NCI-H2196 (cell line): ENCODE data around the gene TBCD.
A peak's percentile ranks its signal among the peaks of the same experiment; 100 is the strongest.

Source experiments
- DNase-seq: peaks from one replicate; lab custom pipeline; 2025; ENCODE audit not compliant: unreplicated experiment; lab: John Stamatoyannopoulos, UW

Gene TBCD

DNA sequence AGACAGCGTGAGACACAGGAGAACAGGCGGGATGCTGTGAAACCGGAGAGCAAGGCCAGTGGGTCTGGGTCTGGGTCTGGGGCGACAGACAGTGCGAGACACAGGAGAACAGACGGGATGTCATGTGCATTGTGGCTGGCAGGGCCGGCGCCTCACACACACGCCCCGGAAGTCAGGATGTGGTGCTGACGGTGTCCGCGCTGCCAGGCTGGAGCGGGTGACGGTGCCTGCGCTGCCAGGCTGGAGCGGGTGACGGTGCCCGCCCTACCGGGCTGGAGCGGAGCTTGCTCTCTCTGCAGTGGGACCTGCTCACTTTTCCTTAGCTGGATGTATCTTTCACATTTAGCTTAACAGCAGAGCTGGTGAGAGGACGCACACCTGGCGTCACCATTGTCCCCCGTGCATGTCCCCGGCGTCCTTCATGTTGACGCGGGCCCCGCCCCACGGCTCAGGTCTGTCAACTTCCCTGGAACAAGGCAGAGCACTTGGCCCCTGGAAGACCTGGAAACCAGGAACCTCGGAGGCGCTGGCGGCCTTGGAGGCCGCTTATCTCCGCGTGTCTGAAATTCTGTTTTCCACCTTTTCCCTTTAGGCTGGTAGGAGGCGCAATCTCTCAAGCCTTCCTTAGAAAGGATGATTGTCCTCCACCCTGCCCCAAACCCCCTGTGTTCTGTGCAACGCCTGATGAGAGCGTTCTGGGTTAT, 131.0 kb downstream of the TBCD start:
- no peak for DNase-seq

DNA sequence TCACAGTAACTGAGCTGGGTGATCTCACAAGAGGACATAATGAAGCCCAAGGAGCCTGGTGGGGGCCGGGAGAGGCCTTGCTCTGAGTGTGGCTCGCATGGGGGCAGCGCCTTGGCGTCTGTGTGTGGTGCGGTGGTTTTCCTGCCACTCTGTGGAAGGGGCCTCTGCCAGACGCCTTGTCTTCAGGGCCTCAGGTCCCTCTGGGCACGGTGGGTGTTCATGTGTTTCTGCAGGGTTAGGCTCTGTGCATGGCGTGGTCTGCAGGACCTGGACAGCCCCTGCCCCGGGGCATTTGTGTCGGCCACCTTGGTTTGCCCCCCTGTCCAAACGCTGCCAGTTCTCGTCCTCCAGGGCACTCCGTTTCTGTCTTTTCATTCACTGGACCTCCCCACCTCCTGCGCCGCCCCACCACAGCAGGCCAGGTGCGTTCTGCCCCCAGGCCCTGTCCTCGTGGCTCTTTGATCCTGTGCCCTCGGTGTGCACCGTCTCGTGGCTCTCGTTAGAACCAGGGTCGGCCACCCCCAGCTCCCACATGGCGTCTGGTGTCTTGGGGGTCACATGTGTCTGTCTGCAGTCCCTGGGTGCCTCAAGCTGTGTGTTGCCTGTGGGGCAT, 131.7 kb downstream of the TBCD start:
- no peak for DNase-seq

DNA sequence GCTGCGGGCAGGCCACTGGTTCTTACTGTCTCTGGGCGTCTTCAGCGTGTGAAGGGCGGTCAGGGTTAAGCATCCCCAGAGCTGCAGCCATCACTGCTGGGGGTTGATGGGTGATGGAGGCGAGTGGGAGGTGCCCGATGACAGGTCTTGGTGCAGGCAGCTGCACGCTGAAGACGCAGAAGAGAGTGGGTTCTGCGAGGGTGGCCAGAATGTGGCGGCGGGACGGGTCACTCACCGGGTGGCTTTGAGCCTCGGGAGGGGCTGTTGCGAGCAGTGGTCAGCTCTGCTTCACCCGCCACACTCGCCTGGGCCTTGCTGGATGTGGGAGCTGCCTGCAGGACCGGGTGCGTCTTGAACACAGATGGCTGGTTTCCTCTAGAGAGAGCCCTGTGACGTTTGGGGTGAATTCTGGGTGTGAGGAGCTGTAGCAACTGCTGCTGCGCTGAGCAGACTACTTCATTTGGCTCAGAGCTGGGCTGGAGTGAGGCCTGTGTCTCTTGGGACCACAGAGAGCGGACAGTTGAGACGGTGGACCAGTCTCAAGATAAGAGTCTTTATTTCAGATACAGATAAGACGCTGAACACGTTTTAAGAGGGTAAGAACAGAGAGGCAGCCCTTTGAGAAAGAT, 132.6 kb downstream of the TBCD start:
- DNase-seq, result no peak

DNA sequence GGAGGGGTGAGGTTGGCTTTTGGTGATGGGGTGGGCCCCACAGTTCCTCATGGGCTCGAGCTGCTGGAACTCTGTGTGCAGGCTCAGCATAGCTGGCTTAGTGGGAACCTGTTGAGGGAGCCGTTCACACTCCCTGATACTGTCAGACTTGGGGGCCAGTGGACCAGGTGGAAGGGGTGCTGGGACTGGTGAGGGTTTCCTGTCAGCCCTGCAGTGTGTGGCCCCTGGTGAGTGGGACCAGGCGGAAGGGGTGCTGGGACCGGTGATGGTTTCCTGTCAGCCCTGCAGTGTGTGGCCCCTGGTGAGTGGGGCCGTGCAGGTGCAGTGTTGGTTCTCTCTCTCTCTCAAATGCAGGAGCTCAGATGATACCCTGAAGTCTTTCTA, 133.1 kb downstream of the TBCD start:
- no peak for DNase-seq

DNA sequence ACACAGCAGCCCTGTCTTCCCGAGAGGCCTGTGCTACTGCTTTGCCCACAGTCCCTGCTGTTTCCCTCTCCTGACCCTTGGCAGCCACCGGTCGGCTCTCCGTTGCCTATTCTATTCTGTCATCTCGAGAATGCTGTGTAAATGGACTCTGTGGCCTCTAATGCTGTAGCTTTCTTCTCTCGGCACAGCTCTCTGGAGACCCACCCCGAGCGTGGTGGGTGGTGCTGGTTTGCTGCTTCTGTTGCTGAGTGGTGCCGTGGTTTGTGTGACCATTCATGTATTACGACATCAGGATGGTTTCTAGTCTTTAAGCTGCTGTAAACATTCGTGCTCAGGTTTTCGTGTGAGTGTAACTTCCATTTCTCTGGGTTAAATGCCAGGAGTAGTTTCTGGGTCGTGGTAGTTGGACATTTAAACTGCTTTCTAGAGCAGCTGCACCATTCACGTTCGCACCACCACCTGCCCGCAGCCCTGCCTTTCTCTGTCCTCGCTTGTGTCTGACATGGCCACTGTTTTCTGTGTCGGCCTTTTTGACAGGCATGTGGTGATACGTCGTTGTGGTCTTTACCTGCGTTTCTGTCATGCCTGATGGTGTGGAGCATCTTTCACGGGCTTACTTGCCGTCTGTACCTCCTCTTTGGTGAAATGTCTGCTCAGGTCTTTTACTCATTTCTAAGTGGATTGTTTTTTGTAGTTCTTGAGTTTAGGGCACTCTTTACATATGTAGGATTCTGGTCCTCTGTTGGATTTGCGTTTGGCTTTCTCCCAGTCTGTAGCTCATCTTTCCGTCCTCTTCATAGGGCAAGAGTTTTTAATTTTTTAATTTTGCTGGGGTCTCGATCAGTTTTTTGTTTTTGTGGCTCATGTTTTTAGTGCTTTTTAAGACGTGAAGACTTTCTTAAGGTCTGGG, 135.6 kb downstream of the TBCD start:
- peak; percentile 12 for DNase-seq

DNA sequence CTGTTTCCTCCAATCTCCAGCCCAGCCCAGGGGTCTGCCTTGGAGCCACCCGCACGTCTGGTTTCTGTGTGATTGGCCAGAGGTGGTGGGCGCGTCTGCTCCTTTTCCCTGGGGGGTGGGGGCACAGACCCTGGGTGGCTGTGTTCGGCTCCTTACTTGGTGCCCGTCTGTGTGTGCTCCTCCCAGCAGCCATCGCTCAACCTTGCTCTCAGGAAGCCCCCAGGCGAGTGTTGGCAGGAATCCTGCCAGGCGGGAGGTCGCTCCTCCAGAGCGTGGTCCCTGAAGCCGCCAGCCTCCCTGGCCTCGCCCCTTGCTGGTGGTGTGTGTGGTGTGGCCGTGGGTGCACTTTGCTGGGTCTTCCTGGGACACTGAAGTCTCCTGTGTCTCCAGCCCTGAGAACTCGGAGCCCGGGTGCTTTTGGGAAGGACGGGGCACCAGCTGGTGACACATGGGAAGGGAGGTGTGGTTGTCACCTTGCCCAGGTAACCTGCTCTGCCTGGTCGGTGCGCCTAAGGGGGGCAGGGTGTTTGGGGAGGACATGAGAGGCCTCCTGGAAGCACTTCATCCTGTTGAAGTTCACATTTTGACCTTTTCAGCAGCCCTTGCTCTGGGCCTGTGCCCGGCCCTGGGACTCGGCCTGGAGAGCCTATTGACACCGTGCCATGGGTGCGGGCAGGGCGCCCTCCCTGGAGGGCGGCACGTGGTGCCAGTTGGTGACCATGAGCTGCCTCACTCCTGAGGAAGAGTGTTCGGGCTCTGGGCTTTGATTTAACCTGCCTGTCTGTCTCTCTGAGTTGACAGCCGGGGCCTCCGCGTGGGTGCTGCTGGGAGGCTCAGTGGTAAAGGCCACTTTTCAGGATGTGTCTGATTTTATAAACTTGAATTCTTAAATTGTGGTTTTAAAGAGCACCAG, 137.0 kb downstream of the TBCD start:
- peak; percentile 89 for DNase-seq

DNA sequence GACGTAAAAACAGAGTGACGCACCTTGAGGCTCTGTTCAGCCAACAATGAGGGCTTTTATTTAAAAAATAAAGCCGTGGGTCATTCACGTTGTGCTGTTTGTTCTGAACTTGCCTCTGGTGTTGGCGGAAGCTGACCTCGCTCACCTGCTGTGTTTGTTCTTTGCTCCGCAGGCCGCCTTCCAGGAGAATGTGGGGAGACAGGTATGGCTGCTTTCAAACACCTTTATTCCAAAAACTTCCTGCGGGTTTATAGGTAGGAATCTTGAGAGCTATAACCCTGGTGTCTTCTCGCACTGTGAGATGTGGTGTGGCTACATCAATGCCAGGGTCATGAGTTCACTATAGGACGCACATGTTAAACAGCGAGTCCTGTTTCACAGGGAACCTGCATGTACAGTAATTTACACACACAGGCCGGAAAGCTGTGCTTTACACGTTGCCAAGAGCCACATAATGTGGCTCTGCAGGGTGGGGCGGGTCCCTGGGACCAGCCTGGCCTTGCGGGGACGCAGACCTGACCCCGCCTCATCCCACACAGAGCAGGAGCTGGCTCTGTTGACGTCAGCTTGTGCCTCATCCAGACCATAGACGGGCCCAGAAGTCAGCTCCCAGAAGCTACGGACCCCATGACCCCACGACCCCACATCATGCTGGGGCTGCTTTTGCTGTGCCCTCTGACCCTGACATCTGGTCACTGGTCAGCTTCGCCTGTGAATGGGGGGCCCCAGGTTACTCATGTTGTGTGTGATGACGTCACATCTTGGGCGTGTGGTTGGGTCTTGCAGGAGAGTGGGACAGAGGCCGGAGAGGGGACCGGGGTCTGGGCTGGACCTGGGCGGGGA, 137.9 kb downstream of the TBCD start:
- peak; percentile 79 for DNase-seq

DNA sequence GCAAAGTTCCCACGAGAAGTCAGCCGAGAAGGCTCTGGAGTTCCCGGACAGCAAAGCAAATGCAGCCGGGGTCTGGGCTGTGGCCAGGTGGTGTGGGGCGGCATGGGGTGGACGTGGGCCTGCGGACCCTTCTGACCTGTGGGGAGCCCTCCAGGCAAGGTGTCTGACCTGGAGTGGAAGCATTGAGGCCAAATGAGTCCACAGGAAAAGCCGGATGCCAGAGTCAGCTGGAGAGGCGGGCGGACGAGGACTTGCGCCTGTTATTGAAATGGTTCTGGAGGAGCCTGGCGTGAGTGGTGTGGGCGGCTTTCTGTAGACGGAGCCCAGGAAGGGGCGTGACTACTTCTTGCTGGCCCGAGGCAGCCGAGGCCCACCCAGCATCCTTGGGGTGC, 138.5 kb downstream of the TBCD start:
- DNase-seq, result no peak

DNA sequence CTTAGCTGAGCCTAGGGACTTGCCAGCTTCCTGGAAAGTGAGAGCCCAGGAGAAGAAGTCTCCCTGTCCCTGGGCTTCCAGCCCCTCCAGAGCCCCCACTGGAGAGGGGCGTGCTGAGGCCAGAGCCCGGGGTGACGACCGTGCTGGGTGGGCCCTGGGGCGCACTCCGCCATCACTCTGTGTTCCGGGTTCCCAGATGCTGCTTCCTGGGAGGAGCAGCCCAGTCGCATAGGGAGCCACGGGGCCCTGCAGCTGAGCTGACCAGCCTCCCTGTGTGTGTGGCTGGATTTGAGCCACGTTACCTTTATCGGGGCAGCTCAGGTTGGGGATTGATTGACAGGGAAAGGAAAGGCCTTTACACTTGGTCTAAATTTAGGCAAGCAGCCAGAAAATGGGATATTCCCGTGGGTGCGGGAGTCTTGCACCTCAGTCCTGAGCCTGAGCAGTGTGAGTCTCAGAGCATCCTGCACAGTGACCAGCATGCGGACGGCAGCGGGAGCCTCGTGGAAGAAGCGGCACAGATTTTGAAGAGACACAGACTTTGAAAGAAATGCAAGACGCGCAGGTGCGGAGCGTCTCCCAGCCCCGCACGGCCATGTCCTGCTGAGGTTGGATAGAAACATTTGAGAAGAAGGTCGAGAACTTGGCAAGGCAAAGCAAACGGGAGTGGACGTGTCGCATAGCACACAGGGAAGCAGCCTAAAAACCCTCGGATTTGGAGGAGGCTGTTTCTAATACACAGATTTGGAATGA, 139.2 kb downstream of the TBCD start:
- DNase-seq, result peak; percentile 12

DNA sequence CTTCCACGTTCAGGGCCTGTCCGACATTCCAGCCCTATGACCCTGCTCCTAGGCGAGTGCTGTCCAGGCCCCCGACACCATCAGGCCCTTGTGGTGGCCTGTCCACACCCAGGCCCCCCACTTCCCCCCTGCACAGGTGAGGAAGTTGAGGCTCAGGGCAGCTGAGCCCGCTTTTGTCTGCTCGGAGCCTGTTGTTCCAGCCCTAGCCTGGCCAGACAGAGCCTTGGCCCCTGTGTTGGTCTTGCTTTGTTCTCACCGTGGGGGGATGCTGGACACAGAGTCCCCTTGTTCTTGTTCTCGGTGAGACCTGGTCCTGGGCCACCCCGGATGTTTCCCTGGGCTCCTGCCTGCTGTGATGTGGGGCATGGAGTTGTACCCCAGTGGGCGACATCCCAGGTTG, 140.0 kb downstream of the TBCD start:
- no peak for DNase-seq

DNA sequence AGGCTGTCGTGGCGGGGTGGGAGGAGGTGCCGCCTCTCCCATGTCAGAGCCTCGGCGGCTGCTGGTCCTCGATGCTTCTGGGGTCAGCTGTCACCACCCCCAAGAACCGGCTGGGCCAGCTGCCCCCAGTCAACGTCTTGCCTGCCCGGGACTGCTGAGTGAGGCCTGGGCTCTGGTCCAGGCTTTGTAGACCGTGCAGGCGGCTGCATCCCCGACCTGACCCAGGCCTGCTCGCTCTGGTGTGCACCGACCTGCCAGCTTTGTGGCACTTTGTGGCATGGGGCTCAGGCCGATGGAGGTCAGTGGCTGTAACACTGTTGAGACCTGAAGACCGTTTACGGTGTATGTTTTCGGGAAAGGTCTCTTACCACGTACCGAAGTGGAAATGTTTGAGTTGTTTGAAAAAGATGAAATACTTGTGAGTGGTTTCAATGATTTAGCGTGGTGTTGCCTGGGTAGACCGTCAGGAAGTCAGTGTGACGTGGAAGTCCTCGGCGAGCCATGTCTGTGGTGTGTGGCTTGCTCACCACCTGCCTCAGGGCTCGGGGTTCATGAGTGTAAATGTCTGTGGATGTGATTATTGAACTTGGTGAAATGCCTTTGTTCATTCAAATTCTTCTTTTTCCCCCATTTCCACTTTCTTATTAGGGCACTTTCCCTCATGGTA, 141.2 kb downstream of the TBCD start:
- no peak for DNase-seq

DNA sequence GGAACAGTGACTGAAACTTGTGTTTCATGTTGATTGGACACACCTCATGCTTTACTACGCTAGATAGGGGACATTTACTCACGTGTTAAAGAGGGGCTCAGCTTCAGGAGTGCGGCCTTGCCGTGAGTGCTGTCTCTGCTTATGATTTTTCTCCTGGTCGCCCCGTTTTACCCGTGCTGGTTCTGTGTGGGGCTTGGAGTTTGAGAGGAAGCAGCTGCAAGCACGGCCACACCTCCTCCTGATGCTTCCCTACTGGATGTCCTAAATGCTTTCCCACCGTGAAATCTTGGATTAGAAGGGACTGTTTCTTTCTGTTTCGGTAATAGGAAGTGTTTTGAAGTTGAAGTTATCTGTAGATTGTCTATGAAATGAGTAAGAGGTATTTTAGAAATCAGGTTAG, 141.9 kb downstream of the TBCD start:
- DNase-seq, result no peak

DNA sequence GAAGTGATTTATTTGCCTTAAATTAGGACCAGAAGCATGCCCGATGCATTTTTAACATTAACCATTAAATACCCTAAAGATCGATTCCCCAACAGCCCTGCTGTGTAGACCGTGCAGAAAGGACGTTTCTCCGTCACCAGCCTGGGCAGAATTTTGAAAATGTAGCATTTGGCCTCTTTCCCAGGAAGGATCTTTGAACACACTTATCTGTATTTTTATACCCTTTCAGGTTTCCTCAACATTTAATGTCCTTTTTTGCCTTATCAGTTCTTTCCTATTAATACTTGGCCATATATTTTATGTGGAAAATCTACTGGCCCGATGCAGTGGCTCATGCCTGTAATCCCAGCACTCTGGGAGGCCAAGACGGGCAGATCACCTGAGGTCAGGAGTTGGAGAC, 142.5 kb downstream of the TBCD start:
- no peak for DNase-seq

DNA sequence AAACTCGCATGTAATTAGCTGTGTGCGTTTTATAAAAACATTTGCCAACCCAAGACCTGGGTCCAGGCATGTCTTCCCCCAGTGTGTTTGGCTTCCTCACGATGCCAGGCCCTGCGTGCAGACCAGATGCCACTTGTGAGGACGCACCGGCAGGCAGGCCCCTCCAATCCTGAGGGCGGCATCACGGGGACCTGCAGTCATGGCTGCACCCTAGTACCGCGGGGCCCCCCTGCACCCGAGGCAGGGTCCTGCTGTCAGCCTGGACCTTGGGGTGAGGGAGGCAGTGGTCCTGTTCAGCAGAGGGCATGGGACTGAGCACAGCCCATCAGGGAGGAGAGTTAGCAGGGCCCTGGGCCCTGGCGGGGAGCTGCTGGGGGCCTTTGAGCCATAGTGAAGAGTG, 143.2 kb downstream of the TBCD start:
- DNase-seq, result no peak

DNA sequence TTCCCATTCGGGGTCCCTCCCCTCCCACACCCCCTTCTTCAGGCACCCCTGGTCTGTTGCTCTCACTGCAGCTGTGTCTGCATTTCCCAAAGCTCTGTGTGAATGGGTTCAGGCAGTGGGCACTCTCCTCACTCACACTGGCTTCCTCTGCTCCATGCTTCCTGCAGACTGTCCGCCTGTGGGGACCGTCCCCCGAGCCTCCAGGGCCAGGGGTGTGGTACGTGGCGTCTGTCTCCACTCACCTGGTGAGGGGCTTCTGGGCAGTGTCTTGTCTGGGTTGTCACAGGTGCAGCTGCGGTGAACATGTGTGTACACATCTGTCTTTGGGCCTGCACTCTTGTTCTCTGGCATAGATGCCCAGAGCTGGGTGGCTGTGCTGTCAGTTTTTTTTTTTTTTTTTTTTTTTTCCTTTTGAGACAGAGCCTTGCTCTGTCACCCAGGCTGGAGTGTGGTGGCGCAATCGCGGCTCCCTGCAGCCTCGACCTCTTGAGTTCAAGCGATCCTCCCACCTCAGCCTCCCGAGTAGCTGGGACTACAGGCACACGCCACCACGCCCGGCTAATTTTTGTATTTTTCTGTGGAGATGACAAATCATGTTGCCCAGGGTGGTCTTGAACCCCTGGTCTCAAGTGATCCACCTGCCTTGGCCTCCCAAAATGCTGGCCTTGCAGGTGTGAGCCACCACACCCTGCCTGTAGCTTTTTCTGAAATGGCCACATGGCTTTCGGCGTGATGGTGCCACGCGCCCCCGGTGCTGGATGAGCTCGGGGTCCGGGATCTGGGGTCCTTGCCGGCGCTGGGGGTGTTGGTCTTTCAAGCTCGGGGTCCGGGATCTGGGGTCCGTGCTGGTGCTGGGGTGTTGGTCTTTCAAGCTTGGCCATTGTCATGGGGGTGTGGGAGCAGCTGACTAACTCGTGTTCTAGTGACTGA, 144.5 kb downstream of the TBCD start:
- no peak for DNase-seq

DNA sequence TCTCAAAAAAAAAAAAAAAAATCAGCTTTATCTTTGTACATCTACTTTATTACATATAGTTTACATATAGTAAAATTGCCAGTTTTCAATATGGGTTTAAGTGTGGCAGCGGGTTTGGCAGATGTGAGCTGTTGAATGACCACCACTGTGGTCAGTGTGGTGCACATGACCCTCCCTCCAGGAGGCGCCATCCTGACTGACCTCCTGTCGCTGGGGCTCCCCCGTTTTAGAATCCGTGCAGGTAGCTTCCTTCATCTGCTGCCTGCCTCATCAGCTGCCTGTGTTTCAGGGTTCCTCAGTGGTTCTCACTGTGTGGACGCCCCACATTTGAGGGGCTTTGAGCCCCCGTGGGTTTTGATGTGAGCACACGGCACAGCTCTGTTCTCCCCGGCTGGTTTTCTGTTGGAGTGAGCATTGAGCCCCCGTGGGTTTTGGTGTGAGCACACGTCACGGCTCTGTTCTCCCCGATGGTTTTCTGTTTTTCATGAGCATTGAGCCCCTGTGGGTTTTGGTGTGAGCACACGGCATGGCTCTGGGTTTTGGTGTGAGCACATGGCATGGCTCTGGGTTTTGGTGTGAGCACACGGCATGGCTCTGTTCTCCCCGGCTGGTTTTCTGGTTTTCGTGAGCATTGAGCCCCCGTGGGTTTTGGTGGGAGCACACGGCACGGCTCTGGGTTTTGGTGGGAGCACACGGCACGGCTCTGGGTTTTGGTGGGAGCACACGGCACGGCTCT, 145.8 kb downstream of the TBCD start:
- DNase-seq, result no peak
